ENCODE results near the gene LAMB2.

GRCh38 chr3:49100046-49100615 lies 32.7 kb downstream of the LAMB2 start:
- TF ChIP-seq, protein P1, sequence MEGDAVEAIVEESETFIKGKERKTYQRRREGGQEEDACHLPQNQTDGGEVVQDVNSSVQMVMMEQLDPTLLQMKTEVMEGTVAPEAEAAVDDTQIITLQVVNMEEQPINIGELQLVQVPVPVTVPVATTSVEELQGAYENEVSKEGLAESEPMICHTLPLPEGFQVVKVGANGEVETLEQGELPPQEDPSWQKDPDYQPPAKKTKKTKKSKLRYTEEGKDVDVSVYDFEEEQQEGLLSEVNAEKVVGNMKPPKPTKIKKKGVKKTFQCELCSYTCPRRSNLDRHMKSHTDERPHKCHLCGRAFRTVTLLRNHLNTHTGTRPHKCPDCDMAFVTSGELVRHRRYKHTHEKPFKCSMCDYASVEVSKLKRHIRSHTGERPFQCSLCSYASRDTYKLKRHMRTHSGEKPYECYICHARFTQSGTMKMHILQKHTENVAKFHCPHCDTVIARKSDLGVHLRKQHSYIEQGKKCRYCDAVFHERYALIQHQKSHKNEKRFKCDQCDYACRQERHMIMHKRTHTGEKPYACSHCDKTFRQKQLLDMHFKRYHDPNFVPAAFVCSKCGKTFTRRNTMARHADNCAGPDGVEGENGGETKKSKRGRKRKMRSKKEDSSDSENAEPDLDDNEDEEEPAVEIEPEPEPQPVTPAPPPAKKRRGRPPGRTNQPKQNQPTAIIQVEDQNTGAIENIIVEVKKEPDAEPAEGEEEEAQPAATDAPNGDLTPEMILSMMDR (IDR thresholded peaks at IDR 0.05), result no peak
- no peak for TF ChIP-seq POLR2A (IDR thresholded peaks at IDR 0.05)
